IPS-11a (cell line): Measurements from ENCODE around the gene OBSCN.

Experiments
- H3K4me3 ChIP-seq: one replicate; pipeline ENCODE4 v1.5.1; 2013; ENCODE audit warnings: low read depth, low read length, control low read depth

OBSCN gene

GRCh38 chr1:228337711-228338520 is 130.1 kb downstream of the OBSCN start:
- H3K4me3 ChIP-seq, result no peak overlapping the region

- no peak overlapping the region for H3K4me3 ChIP-seq
These were observed 130.7 kb downstream of the OBSCN start for GRCh38 chr1:228338521-228339051.

- no peak overlapping the region for H3K4me3 ChIP-seq
These were observed 131.3 kb downstream of the OBSCN start for GRCh38 chr1:228339059-228339704.

- H3K4me3 ChIP-seq, result no peak overlapping the region
These were observed 132.2 kb downstream of the OBSCN start for GRCh38 chr1:228339766-228340685.

GRCh38 chr1:228340686-228341449 is 133.0 kb downstream of the OBSCN start:
- no peak overlapping the region for H3K4me3 ChIP-seq

GRCh38 chr1:228341450-228341813 is 133.6 kb downstream of the OBSCN start:
- no peak overlapping the region for H3K4me3 ChIP-seq

GRCh38 chr1:228341814-228342626 is 134.2 kb downstream of the OBSCN start:
- no peak overlapping the region for H3K4me3 ChIP-seq

GRCh38 chr1:228342627-228343190 is 134.9 kb downstream of the OBSCN start:
- no peak overlapping the region for H3K4me3 ChIP-seq

- no peak overlapping the region for H3K4me3 ChIP-seq
These were observed 135.4 kb downstream of the OBSCN start for GRCh38 chr1:228343191-228343661.

GRCh38 chr1:228344631-228345072 is 136.8 kb downstream of the OBSCN start:
- no peak overlapping the region for H3K4me3 ChIP-seq

GRCh38 chr1:228345201-228345930 is 137.5 kb downstream of the OBSCN start:
- H3K4me3 ChIP-seq, result no peak overlapping the region

GRCh38 chr1:228346731-228347130 is 138.9 kb downstream of the OBSCN start:
- no peak overlapping the region for H3K4me3 ChIP-seq

GRCh38 chr1:228347181-228347580 is 139.3 kb downstream of the OBSCN start:
- no peak overlapping the region for H3K4me3 ChIP-seq

GRCh38 chr1:228348708-228349467 is 141.0 kb downstream of the OBSCN start:
- H3K4me3 ChIP-seq, result no peak overlapping the region

- H3K4me3 ChIP-seq, result no peak overlapping the region
These were observed 141.9 kb downstream of the OBSCN start for GRCh38 chr1:228349701-228350171.

GRCh38 chr1:228350179-228350742 is 142.4 kb downstream of the OBSCN start:
- no peak overlapping the region for H3K4me3 ChIP-seq
